Measurements from ENCODE around the gene TMPRSS11F. TPM values are rescaled to one million over a fixed set of nuclear protein-coding genes. Genes with fewer than 3 reads are reported as not detected.

Gene TMPRSS11F
- total RNA-seq, 1 donor from 2014 or later = not detected

DNA sequence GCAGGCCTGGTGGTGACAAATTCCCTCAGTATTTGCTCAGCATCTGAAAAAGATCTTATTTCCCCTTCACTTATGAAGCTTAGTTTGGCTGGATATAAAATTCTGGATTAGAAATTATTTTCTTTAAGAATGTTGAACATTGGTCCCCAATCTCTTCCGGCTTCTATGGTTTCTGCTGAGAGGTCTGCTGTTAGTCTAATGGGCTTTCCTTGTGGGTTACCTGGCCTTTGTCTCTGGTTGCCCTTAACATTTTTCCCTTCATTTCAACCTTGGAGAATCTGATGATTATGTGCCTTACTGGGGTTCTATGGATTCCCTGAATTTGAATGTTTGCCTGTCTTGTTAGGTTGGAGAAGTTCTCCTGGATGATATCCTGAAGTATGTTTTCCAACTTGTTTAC lies 17.4 kb upstream of the TMPRSS11F start:
- no peaks in the 10 kb centered on the region for H3K9me3 ChIP-seq
- no peaks in the 10 kb centered on the region for H3K4me1 ChIP-seq
- H3K27me3 ChIP-seq = no peaks in the 10 kb centered on the region
- H3K36me3 ChIP-seq = no peaks in the 10 kb centered on the region
- TF ChIP-seq, protein P1, sequence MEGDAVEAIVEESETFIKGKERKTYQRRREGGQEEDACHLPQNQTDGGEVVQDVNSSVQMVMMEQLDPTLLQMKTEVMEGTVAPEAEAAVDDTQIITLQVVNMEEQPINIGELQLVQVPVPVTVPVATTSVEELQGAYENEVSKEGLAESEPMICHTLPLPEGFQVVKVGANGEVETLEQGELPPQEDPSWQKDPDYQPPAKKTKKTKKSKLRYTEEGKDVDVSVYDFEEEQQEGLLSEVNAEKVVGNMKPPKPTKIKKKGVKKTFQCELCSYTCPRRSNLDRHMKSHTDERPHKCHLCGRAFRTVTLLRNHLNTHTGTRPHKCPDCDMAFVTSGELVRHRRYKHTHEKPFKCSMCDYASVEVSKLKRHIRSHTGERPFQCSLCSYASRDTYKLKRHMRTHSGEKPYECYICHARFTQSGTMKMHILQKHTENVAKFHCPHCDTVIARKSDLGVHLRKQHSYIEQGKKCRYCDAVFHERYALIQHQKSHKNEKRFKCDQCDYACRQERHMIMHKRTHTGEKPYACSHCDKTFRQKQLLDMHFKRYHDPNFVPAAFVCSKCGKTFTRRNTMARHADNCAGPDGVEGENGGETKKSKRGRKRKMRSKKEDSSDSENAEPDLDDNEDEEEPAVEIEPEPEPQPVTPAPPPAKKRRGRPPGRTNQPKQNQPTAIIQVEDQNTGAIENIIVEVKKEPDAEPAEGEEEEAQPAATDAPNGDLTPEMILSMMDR (IDR thresholded peaks at IDR 0.05) = no peak
- intact Hi-C loops (cut with DNase I) = no loop called here
- no peak for DNase-seq (ENCODE audit: low spot score in 2 of 2)
- no peak overlapping the region for H3K4me3 ChIP-seq
- H3K27ac ChIP-seq = no peak overlapping the region

DNA sequence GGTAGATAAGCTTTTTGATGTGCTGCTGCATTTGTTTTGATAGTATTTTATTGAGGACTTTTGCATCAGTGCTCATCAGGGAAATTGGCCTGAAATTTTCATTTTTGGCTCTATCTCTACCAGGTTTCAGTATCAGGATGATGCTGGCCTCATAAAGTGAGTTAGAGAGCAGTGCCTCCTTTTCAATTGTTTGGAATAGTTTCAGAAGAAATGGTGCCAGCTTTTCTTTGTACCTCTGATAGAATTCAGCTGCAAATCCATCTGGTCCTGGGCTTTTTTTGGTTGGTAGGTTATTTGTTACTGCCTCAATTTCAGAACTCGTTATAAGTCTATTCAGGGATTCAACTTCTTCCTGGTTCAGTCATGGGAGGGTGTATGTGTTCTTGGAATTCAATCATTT lies 15.6 kb upstream of the TMPRSS11F start:
- TF ChIP-seq, protein P1 (IDR thresholded peaks at IDR 0.05) = no peak

DNA sequence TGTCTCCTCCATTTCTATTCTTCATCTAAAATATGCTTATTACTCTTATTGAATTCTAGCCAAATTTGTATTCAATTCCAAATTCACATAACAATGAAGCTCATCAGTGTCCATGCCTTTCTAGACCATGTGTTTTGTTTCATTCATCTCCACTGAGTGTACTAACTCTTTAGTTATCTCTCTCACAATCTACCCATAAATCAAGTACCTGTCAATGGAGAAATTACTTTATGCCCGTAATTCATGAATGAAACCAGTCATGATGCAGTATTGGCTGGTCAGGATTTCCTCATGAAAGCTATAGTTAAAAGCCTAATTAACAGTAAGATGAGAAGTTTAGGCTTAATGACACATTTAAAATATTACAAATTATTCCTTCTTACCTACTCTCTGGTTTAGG lies 12.2 kb upstream of the TMPRSS11F start:
- Histone ChIP-seq H3K27ac (no peak overlapping the region), H3K36me3 (no peaks in the 10 kb centered on the region), H3K4me3 (no peak overlapping the region), H3K9me3 (no peaks in the 10 kb centered on the region), H3K4me1 (no peaks in the 10 kb centered on the region), H3K27me3 (no peaks in the 10 kb centered on the region)
- no peak for DNase-seq (ENCODE audit: low spot score in 2 of 2)
- TF ChIP-seq, protein P1 (IDR thresholded peaks at IDR 0.05) = no peak
- intact Hi-C loops (cut with DNase I) = no loop called here

More for the DNA sequence above, 15.6 kb upstream of the TMPRSS11F start:
- Histone ChIP-seq H3K4me1 (no peaks in the 10 kb centered on the region), H3K9me3 (no peaks in the 10 kb centered on the region), H3K27me3 (no peaks in the 10 kb centered on the region), H3K27ac (no peak overlapping the region), H3K4me3 (no peak overlapping the region), H3K36me3 (no peaks in the 10 kb centered on the region)
- DNase-seq (ENCODE audit: low spot score in 2 of 2) = no peak
- intact Hi-C loops (cut with DNase I) = no loop called here

DNA sequence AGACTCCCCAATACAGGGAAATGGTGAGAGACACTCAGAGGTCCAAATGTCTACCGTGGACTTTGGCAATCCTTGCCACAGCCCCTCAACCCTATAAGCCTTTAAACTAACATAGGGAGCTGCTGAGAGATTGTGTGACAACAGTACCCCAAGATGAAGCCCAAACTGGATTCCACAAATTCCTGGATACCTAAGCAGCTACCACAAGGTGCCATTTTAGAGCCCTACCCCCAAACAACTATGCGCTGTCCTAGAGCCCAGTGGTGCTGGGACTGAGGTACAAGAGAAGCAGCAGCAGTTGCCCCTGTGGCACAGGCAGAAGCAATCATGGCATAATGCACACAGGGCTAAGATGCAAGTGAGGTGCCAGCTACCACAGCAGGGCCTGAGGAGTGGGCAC lies 2.7 kb upstream of the TMPRSS11F start:
- H3K4me1 ChIP-seq = no peaks in the 10 kb centered on the region
- no peak overlapping the region for H3K4me3 ChIP-seq
- no peak for DNase-seq (ENCODE audit: low spot score in 2 of 2)
- no peaks in the 10 kb centered on the region for H3K36me3 ChIP-seq
- no peaks in the 10 kb centered on the region for H3K27me3 ChIP-seq
- H3K27ac ChIP-seq = no peak overlapping the region
- TF ChIP-seq, protein P1 (IDR thresholded peaks at IDR 0.05) = no peak
- no peaks in the 10 kb centered on the region for H3K9me3 ChIP-seq
- intact Hi-C loops (cut with DNase I) = no loop called here

DNA sequence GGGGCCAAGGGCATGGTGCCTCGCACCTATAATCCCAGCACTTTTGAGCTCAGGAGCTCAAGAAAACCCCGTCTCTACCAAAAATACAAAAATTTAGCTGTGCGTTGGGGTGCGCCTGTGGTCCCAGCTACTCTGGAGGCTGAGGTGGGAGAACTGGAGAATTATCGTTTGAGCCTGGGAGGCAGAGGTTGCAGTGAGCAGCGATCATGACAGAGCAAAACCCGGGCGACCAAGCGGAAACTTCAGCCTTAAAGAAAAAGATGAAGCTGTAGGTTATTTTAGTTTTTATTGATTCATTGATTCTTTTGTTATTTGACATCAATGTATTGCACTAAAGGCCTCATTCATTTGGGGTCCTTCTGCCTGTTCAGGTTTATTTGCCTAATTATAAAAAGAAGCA lies 5.4 kb downstream of the TMPRSS11F start:
- H3K36me3 ChIP-seq = no peaks in the 10 kb centered on the region
- no peak overlapping the region for H3K4me3 ChIP-seq
- DNase-seq (ENCODE audit: low spot score in 2 of 2) = no peak
- H3K27ac ChIP-seq = no peak overlapping the region
- H3K9me3 ChIP-seq = no peaks in the 10 kb centered on the region
- H3K27me3 ChIP-seq = no peaks in the 10 kb centered on the region
- H3K4me1 ChIP-seq = no peaks in the 10 kb centered on the region
- TF ChIP-seq, protein P1 (IDR thresholded peaks at IDR 0.05) = no peak
- intact Hi-C loops (cut with DNase I) = no loop called here

DNA sequence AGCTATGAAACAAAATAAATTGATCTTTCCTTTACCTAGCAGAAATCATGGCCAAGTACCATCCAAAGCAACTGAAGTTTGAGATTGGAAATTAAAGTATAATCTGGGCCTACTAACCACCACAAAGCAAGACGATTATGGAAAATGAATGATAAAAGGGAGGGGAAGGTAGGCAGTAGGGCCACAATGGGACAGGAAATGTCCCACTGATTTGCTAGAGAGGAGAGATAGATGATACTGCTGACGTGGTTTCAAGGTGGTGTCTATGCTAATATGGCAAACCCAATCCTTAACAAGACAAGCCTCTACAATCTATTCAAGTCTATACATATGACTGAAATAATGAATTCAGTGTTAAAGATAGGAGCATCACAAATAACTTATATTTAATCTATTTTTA lies 6.1 kb downstream of the TMPRSS11F start:
- TF ChIP-seq, protein P1 (IDR thresholded peaks at IDR 0.05) = no peak
- Histone ChIP-seq H3K27me3 (no peaks in the 10 kb centered on the region), H3K4me1 (no peaks in the 10 kb centered on the region), H3K4me3 (no peak overlapping the region), H3K9me3 (no peaks in the 10 kb centered on the region), H3K36me3 (no peaks in the 10 kb centered on the region), H3K27ac (no peak overlapping the region)
- intact Hi-C loops (cut with DNase I) = no loop called here
- DNase-seq (ENCODE audit: low spot score in 2 of 2) = no peak
